Upper lobe of left lung (tissue), 4 donors: ENCODE measurements around the gene TRNP1.

Experiments used
- POLR2AphosphoS5 ChIP-seq, 2 donors: sonication (generic); formaldehyde crosslinking; IDR thresholded peaks; one replicate each; pipeline ENCODE4 v1.5.1; 2017; ENCODE audit warnings: antibody characterized with exemption in 2 of 2
- TF ChIP-seq, protein P1 (sequence below), 6 experiments: fragments of 450-650 bp in 4 of 6; fragments of 200-600 bp in 2 of 6; sonication (generic) in 2 of 6; IDR thresholded peaks; one replicate each; pipeline ENCODE4 v1.5.1; 2016 to 2019; ENCODE audit warnings: antibody characterized with exemption in 6 of 6

DNA sequence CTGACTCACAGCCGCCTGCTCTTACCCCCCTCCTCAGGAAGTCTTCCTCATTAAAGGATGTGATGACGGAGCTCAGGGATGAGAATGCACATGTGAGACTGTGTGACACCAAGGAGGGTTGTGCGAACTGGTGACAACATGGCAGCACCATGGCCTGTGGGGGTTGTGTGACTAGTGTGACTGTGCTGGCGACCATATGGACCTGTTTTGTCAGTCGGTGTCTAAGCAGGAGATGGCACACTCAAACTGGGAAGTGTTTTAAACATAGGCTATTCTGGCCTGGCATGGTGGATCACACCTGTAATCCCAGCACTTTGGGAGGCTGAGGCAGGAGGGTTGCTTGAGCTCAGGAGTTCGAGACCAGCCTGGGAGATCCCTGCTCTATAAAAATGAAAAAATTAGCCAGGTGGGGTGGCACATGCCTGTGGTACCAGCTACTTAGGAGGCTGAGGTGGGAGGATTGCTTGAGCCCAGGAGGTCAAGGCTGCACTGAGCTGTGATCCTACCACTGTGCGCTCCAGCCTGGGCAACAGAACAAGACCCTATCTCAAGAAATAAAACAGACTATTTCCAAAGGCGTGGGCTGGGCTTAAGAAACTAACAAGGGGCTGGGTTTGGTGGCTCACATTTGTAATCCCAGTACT is 7.4 kb downstream of the TRNP1 start:
- TF ChIP-seq, protein P1, sequence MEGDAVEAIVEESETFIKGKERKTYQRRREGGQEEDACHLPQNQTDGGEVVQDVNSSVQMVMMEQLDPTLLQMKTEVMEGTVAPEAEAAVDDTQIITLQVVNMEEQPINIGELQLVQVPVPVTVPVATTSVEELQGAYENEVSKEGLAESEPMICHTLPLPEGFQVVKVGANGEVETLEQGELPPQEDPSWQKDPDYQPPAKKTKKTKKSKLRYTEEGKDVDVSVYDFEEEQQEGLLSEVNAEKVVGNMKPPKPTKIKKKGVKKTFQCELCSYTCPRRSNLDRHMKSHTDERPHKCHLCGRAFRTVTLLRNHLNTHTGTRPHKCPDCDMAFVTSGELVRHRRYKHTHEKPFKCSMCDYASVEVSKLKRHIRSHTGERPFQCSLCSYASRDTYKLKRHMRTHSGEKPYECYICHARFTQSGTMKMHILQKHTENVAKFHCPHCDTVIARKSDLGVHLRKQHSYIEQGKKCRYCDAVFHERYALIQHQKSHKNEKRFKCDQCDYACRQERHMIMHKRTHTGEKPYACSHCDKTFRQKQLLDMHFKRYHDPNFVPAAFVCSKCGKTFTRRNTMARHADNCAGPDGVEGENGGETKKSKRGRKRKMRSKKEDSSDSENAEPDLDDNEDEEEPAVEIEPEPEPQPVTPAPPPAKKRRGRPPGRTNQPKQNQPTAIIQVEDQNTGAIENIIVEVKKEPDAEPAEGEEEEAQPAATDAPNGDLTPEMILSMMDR (IDR thresholded peaks at IDR 0.05) = no peak
- no peak for TF ChIP-seq POLR2AphosphoS5 (IDR thresholded peaks at IDR 0.05)
